ENCODE data around the gene MGME1. TPM values are rescaled to one million over a fixed set of nuclear protein-coding genes. Genes with fewer than 3 reads are reported as not detected.

Gene MGME1
- total and polyA plus RNA-seq, 2 donors (not counting 1 experiment from before 2014, with no cell fraction given): 11.7 to 11.9 TPM

DNA sequence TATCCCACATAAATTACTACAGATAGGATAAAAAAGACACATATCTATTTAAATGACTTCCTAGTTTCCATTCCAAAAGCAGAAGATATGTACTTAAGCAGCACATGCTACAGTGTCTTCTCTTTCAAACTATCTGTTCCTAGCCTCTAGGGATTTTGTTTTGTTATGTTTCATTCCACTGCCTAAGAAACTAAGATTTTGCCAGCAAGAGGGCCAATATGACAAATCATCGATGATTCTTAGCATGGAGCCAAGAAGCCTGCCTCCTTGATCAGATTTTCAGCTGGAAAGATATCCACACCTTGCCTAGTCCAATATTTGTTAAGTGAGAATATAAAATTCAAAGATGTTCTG is 7.3 kb upstream of the MGME1 start:
- Histone ChIP-seq H2AFZ (ENCODE audit: low read length) (no peak overlapping the region), H3K36me3 (ENCODE audit: control insufficient read depth, insufficient read depth, low read length) (no peaks in the 10 kb centered on the region), H3K4me1 (ENCODE audit: control insufficient read depth, extremely low read depth, insufficient read depth, low read length) (peaks cover 29% of the 10 kb centered on the region), H3K4me3 (replicated peaks in 1 of 4; ENCODE audit: control extremely low read depth in 1 of 4, insufficient read depth in 1 of 4, low read depth in 3 of 4, low read length in 4 of 4) (peak overlapping the region in 2 of 4 experiments; percentile 30 to 41), H3K4me2 (ENCODE audit: extremely low read depth, insufficient read depth, low read length) (peak overlapping the region; percentile 69), H3K27me3 (ENCODE audit: control insufficient read depth, insufficient read depth, low read length) (no peaks in the 10 kb centered on the region), H3K79me2 (ENCODE audit: control insufficient read depth, insufficient read depth, low read length) (peaks cover 100% of the 10 kb centered on the region), H3K9me3 (ENCODE audit: control insufficient read depth, insufficient read depth, low read depth, low read length) (no peaks in the 10 kb centered on the region), H3K9ac (ENCODE audit: insufficient read depth, low read length) (no peak overlapping the region), H3K27ac (ENCODE audit: insufficient read depth, low read length) (peak overlapping the region; percentile 41), H4K20me1 (ENCODE audit: control insufficient read depth, extremely low read depth, insufficient read depth, low read length) (peaks cover 2% of the 10 kb centered on the region)
- no peak for TF ChIP-seq EZH2 (IDR thresholded peaks at IDR 0.05; ENCODE audit: low read length, missing control alignments)
- TF ChIP-seq, protein P1, sequence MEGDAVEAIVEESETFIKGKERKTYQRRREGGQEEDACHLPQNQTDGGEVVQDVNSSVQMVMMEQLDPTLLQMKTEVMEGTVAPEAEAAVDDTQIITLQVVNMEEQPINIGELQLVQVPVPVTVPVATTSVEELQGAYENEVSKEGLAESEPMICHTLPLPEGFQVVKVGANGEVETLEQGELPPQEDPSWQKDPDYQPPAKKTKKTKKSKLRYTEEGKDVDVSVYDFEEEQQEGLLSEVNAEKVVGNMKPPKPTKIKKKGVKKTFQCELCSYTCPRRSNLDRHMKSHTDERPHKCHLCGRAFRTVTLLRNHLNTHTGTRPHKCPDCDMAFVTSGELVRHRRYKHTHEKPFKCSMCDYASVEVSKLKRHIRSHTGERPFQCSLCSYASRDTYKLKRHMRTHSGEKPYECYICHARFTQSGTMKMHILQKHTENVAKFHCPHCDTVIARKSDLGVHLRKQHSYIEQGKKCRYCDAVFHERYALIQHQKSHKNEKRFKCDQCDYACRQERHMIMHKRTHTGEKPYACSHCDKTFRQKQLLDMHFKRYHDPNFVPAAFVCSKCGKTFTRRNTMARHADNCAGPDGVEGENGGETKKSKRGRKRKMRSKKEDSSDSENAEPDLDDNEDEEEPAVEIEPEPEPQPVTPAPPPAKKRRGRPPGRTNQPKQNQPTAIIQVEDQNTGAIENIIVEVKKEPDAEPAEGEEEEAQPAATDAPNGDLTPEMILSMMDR (conservative IDR thresholded peaks at IDR 0.05 in 1 of 2, IDR thresholded peaks at IDR 0.05 in 1 of 2; ENCODE audit: low read depth in 1 of 2, low read length in 2 of 2): no peak
- no peak for DNase-seq (ENCODE audit: low read depth in 2 of 2)

DNA sequence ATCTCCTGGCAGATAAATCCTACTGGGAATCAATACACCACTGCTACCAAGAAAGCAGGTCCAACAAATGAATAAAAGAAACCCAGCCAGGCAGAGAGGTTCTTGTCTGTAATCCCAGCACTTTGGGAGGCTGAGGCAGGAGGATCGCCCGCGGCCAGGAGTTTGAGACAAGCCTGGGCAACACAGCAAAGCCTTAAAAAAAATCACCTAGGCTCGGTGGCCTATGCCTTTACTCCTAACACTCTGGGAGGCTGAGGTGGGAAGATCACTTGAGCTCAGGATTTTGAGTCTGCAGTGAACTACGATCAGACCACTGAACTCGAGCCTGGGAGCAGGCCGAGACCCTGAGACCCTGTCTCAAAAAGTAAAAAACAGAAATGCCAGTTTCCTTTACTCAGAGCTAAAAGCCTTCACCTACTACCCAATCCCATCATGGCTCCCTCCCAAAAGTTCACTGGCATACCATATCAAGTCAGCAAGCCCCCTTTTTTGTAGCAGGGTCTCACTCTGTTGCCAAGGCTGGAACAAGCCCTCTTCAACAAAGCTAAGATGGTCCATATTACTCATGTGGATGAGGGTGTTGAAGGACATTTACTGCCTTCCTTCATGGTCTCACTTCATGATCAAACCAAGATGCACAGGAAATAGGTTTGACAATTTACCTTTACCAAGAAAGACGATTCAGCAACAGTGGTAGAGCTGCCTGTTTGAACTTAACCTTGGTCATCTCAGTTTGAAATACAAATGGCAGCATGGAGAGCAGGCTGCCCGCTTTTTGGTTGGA is 5.5 kb upstream of the MGME1 start:
- H3K27me3 ChIP-seq (ENCODE audit: control insufficient read depth, insufficient read depth, low read length): no peaks in the 10 kb centered on the region
- H4K20me1 ChIP-seq (ENCODE audit: control insufficient read depth, extremely low read depth, insufficient read depth, low read length): peaks cover 2% of the 10 kb centered on the region
- no peak overlapping the region for H3K9ac ChIP-seq (ENCODE audit: insufficient read depth, low read length)
- no peak overlapping the region for H3K4me3 ChIP-seq (replicated peaks in 1 of 4; ENCODE audit: control extremely low read depth in 1 of 4, insufficient read depth in 1 of 4, low read depth in 3 of 4, low read length in 4 of 4)
- TF ChIP-seq, protein P1 (conservative IDR thresholded peaks at IDR 0.05 in 1 of 2, IDR thresholded peaks at IDR 0.05 in 1 of 2; ENCODE audit: low read depth in 1 of 2, low read length in 2 of 2): no peak
- TF ChIP-seq EZH2 (IDR thresholded peaks at IDR 0.05; ENCODE audit: low read length, missing control alignments): no peak
- H2AFZ ChIP-seq (ENCODE audit: low read length): no peak overlapping the region
- H3K27ac ChIP-seq (ENCODE audit: insufficient read depth, low read length): peak overlapping the region; percentile 37
- no peaks in the 10 kb centered on the region for H3K9me3 ChIP-seq (ENCODE audit: control insufficient read depth, insufficient read depth, low read depth, low read length)
- H3K36me3 ChIP-seq (ENCODE audit: control insufficient read depth, insufficient read depth, low read length): no peaks in the 10 kb centered on the region
- H3K79me2 ChIP-seq (ENCODE audit: control insufficient read depth, insufficient read depth, low read length): peaks cover 100% of the 10 kb centered on the region
- peak overlapping the region; percentile 48 for H3K4me2 ChIP-seq (ENCODE audit: extremely low read depth, insufficient read depth, low read length)
- no peak for DNase-seq (ENCODE audit: low read depth in 2 of 2)
- peaks cover 23% of the 10 kb centered on the region for H3K4me1 ChIP-seq (ENCODE audit: control insufficient read depth, extremely low read depth, insufficient read depth, low read length)

DNA sequence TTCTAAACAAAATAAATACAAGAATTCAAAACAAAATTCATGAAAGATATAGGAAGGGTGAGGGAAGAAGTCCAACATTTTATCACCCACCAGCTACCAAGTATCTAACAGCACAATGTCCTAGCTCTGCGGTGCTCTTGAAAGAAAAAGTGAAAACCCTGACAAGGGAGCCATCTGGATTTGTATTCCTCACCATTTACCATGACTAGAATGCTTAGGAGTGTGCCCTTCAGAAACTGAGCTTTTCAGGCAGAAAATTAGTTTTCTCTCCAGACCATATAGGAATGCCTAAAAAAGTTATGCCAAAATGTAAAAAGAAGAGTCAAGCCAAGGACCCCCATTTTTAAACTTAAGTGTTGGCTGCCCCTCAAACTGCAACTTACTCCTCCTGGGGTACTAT is 4.7 kb upstream of the MGME1 start:
- Histone ChIP-seq H3K4me3 (replicated peaks in 1 of 4; ENCODE audit: control extremely low read depth in 1 of 4, insufficient read depth in 1 of 4, low read depth in 3 of 4, low read length in 4 of 4) (peak overlapping the region in 1 of 4 experiments; percentile 2), H2AFZ (ENCODE audit: low read length) (no peak overlapping the region), H3K36me3 (ENCODE audit: control insufficient read depth, insufficient read depth, low read length) (no peaks in the 10 kb centered on the region), H4K20me1 (ENCODE audit: control insufficient read depth, extremely low read depth, insufficient read depth, low read length) (no peaks in the 10 kb centered on the region), H3K27ac (ENCODE audit: insufficient read depth, low read length) (no peak overlapping the region), H3K9ac (ENCODE audit: insufficient read depth, low read length) (no peak overlapping the region), H3K9me3 (ENCODE audit: control insufficient read depth, insufficient read depth, low read depth, low read length) (no peaks in the 10 kb centered on the region), H3K4me1 (ENCODE audit: control insufficient read depth, extremely low read depth, insufficient read depth, low read length) (peaks cover 19% of the 10 kb centered on the region), H3K4me2 (ENCODE audit: extremely low read depth, insufficient read depth, low read length) (peak overlapping the region; percentile 26), H3K27me3 (ENCODE audit: control insufficient read depth, insufficient read depth, low read length) (no peaks in the 10 kb centered on the region), H3K79me2 (ENCODE audit: control insufficient read depth, insufficient read depth, low read length) (peaks cover 92% of the 10 kb centered on the region)
- TF ChIP-seq EZH2 (IDR thresholded peaks at IDR 0.05; ENCODE audit: low read length, missing control alignments): no peak
- TF ChIP-seq, protein P1 (conservative IDR thresholded peaks at IDR 0.05 in 1 of 2, IDR thresholded peaks at IDR 0.05 in 1 of 2; ENCODE audit: low read depth in 1 of 2, low read length in 2 of 2): no peak
- DNase-seq (ENCODE audit: low read depth in 2 of 2): no peak

Data from fibroblast of lung (primary cell).